ENCODE results near the gene AKAP1.

DNA sequence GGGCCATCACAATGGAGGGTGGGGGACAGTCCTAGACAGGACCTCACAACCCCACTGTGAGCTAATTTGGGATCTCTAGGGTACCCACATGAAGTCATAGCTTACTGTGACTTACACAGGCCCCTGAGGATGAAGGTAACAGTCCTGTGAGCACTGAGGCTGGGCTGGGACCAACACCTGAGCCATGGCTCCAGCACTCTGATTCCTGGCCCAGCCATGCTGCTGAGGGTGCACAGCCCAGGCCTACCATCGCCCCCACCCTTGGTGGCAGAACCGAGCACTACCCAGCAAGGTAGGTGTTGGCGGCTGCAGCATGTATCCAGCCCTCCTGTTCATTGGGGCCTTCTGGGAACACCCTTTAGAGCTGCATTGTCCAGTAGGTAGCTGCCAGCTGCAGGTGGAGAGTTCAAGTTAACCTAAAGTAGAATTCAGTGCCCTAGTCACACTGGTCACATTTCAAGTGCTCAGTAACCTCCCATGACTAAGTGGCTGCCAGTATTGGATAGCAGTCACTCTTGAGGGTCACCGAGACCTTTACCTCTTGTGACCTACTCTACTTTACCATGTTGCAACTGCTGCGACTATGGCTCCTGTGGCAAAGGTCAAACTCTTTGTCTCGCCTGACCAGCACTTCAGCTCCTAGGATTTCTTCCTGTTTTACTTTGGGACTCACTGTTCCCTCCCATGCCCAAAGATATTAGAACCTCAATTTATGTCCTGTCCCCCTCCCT, 11.6 kb downstream of the AKAP1 start:
- TF ChIP-seq CTCF (IDR thresholded peaks at IDR 0.05) (no peak), POLR2A (IDR thresholded peaks at IDR 0.05) (no peak)
